Mucosa of descending colon (tissue), 3 donors: Measurements from ENCODE around the gene SLC25A39. TPM values are rescaled to one million over a fixed set of nuclear protein-coding genes. Genes with fewer than 3 reads are reported as not detected.

Experiments used
- ATAC-seq: fragments of 200-7000 bp; cut with Tn5 transposase; one replicate; pipeline ENCODE4 v1.9.1; 2020; ENCODE audit warnings: mild to moderate bottlenecking, moderate library complexity
- DNase-seq, 3 donors: peaks; one replicate each; pipeline ENCODE4 v3.0.0-alpha.2; 2020
- H3K36me3 ChIP-seq: fragments of 200-600 bp; one replicate; pipeline ENCODE4 v1.8.0; 2021; ENCODE audit warnings: low read depth, mild to moderate bottlenecking
- H3K4me1 ChIP-seq: fragments of 200-600 bp; one replicate; pipeline ENCODE4 v1.8.0; 2021; ENCODE audit warnings: low read depth, mild to moderate bottlenecking
- H3K4me3 ChIP-seq: fragments of 200-600 bp; one replicate; pipeline ENCODE4 v1.8.0; 2021; ENCODE audit warnings: mild to moderate bottlenecking
- H3K9me3 ChIP-seq: fragments of 200-600 bp; one replicate; pipeline ENCODE4 v1.8.0; 2021; ENCODE audit warnings: mild to moderate bottlenecking
- intact Hi-C, 2 donors: fragments of 100-400 bp; cut with DNase I in 1 of 2; cut with micrococcal nuclease in 1 of 2; formaldehyde crosslinking; loops; one replicate each; pipeline versions ENCODE4 v1.11.0 to v1.11.1; 2022; cut with DNase I, micrococcal nuclease
- total RNA-seq, 3 donors: library from RNA; stranded (reverse); fragmentation: NEBNext Ultra II Directional in 2 of 3; extraction: Animal tissue kit (Norgen Biotek cat#: 25700) in 2 of 3; gene quantifications; one replicate each; pipeline versions ENCODE4 v1.2.1 to v1.2.4, GENCODE V29; 2021 to 2023
- TF ChIP-seq, protein P1 (sequence below): fragments of 200-600 bp; IDR thresholded peaks from one replicate; pipeline ENCODE4 v1.8.0; 2022; ENCODE audit warnings: antibody characterized with exemption, mild to moderate bottlenecking
- donor health status: DM: no; HTN: no; CAD: no; lungs with moderate emphysema.
- donor health status: DM: no; HTN: no; CAD: no.
- donor health status: DM: no; HTN: yes; CAD: no.

SLC25A39 gene
- total RNA-seq, 3 donors from 2014 or later = 91.8 to 142 (median 133) TPM

DNA sequence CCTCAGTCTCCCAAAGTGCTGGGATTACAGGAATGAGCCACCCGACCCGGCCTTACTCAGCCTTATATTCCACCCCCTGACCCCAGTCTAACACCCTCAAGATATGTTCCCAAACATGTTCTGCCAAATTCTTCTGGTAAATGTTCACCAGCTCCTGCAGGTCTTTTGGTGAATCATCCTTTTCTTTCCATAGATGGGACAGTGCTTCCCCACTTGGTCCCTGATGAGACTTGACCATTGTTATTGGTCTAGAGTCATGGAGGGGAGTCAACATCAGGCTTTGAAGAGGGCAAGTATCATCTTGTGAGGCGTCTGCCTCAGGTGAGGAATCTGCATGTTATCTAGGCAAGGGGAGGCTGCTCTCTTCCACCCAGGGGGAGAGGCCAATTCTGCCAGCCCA is 26.6 kb downstream of the SLC25A39 start:
- intact Hi-C loops = no loop called here

DNA sequence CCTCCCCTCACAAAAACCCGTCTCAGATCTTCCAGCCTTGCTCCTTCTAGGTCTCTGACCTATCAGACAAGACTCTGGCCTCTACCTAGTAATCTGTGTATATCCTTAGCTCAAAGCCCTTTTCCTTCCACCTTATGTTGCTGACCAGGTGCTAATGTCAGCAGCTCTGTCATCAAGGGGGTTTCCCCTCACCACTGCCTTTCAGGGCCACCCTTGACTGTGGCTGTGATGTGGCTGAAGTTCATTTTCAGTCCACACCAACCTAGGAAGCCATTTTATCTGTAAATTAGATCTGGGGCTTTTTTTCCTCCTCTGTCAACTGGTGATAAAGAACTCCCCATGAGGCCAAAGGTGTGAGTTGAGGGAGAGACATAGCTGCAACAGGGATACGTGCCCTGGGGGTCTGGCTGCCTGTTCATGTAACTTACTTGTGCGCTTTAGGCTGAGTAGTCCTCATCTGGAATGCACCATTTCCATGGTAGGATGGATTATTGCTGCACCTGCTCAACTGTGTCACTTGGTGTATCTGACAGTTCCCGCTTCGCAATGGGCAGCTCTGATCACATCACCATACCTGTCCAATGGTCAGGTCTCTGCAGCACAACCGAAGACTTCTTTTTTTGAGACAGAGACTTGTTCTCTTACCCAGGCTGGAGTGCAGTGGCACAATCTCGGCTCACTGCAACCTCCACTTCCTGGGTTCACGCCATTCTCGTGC is 31.0 kb downstream of the SLC25A39 start:
- no peak for ATAC-seq

More for the DNA sequence above, 26.6 kb downstream of the SLC25A39 start:
- H3K9me3 ChIP-seq = no peaks in the 10 kb centered on the region
- H3K36me3 ChIP-seq = no peaks in the 10 kb centered on the region
- H3K4me3 ChIP-seq = no peak overlapping the region
- TF ChIP-seq, protein P1, sequence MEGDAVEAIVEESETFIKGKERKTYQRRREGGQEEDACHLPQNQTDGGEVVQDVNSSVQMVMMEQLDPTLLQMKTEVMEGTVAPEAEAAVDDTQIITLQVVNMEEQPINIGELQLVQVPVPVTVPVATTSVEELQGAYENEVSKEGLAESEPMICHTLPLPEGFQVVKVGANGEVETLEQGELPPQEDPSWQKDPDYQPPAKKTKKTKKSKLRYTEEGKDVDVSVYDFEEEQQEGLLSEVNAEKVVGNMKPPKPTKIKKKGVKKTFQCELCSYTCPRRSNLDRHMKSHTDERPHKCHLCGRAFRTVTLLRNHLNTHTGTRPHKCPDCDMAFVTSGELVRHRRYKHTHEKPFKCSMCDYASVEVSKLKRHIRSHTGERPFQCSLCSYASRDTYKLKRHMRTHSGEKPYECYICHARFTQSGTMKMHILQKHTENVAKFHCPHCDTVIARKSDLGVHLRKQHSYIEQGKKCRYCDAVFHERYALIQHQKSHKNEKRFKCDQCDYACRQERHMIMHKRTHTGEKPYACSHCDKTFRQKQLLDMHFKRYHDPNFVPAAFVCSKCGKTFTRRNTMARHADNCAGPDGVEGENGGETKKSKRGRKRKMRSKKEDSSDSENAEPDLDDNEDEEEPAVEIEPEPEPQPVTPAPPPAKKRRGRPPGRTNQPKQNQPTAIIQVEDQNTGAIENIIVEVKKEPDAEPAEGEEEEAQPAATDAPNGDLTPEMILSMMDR = no peak
- H3K4me1 ChIP-seq = no peaks in the 10 kb centered on the region
- DNase-seq (no peak), ATAC-seq (no peak)

DNA sequence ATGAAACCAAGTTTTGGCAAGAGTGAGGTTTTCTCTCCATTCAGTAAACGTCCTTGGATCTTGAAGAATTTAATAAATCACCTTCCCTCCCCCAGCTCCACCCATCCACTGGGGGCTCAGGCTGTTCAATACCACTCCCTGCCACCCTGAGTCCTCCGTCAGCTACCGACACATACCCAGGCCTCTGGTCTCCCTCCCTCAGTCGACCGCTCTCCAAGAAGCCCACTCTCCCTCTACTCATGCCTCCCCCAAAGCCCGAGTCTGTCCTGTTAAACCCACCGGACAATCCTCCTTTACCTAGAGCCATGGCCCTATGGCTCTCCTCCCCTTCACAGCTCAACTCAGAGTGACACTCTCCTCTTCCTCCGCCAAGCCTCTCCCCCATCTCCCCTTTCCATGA is 37.0 kb downstream of the SLC25A39 start:
- TF ChIP-seq, protein P1 = no peak
- ATAC-seq = no peak

More for the DNA sequence above, 31.0 kb downstream of the SLC25A39 start:
- intact Hi-C loops = no loop called here
- no peaks in the 10 kb centered on the region for H3K4me1 ChIP-seq
- DNase-seq = no peak
- H3K36me3 ChIP-seq = no peaks in the 10 kb centered on the region
- TF ChIP-seq, protein P1 = no peak
- H3K4me3 ChIP-seq = no peak overlapping the region
- H3K9me3 ChIP-seq = no peaks in the 10 kb centered on the region

DNA sequence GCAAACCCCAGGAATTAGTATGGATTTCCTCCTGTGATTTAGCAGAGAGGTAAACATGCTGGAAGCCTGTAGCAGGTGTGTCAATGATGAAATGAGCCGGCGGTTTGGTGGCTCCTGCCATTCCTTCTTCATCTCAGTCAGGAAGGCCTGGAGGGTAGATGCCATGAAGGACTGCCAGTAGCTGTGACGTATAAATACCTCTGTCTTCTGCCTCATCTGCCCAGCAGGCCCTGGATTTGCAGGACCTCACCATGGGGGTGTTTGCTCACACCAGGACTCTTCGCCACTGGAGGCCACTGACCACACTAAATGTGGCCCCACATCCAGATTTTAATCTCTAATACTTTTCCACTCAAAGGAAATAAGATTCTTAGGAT is 40.6 kb downstream of the SLC25A39 start:
- Histone ChIP-seq H3K4me3 (no peak overlapping the region), H3K36me3 (no peaks in the 10 kb centered on the region), H3K4me1 (peaks cover 11% of the 10 kb centered on the region), H3K9me3 (no peaks in the 10 kb centered on the region)
- TF ChIP-seq, protein P1 = no peak
- ATAC-seq (no peak), DNase-seq (no peak)
- intact Hi-C loops = no loop called here

More for the DNA sequence above, 37.0 kb downstream of the SLC25A39 start:
- Histone ChIP-seq H3K36me3 (no peaks in the 10 kb centered on the region), H3K9me3 (no peaks in the 10 kb centered on the region), H3K4me1 (no peaks in the 10 kb centered on the region), H3K4me3 (no peak overlapping the region)
- intact Hi-C loops = no loop called here
- DNase-seq = no peak

DNA sequence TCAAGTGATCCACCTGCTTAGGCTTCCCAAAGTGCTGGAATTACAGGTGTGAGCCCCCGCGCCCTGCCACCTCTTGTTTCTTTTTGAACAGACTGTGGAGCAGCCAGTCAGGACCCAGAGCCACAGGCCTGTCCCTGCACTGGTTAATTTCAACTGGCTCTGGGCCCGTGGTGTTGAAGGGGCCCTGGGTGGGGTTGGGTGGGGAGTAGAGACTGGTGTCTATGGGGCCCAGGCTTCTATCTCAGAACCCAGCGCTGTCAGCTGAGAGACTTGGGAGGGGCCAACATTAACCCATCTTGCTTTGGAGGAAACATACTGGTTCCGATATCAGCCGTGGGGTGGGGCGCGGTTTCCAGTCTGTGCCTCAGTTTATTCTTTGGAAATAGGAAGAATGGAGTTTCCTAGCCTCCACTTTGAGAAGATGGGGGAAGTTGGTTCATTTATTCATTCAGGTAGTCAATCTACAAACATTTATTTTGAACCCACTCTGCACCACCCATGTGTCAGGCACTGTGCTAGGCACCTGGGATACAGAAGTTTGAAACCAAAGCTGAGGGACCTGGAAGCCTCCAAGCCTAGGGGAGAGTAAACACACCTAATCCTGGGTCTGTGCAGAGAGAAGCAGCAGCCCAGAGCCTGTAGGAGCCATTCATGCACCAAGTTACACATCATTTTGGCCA is 41.1 kb downstream of the SLC25A39 start:
- no peaks in the 10 kb centered on the region for H3K9me3 ChIP-seq
- intact Hi-C loops = no loop called here
- no peak overlapping the region for H3K4me3 ChIP-seq
- H3K4me1 ChIP-seq = peaks cover 11% of the 10 kb centered on the region
- ATAC-seq (no peak), DNase-seq (no peak)
- H3K36me3 ChIP-seq = no peaks in the 10 kb centered on the region
- TF ChIP-seq, protein P1 = no peak
